Measurements from ENCODE around the gene JAK1. TPM values are rescaled to one million over a fixed set of nuclear protein-coding genes. Genes with fewer than 3 reads are reported as not detected.
A peak's percentile ranks its signal among the peaks of the same experiment; 100 is the strongest.

JAK1 gene
- total RNA-seq, 1 donor from 2014 or later = 152 TPM

- Histone ChIP-seq H3K9me3 (peaks cover 3% of the 10 kb centered on the region), H3K36me3 (no peaks in the 10 kb centered on the region), H3K27ac (no peak overlapping the region), H3K4me3 (no peak overlapping the region), H3K27me3 (no peaks in the 10 kb centered on the region), H3K4me1 (peaks cover 3% of the 10 kb centered on the region)
- intact Hi-C loops (cut with DNase I) = no loop called here
- no peak for ATAC-seq
- TF ChIP-seq, protein P1, sequence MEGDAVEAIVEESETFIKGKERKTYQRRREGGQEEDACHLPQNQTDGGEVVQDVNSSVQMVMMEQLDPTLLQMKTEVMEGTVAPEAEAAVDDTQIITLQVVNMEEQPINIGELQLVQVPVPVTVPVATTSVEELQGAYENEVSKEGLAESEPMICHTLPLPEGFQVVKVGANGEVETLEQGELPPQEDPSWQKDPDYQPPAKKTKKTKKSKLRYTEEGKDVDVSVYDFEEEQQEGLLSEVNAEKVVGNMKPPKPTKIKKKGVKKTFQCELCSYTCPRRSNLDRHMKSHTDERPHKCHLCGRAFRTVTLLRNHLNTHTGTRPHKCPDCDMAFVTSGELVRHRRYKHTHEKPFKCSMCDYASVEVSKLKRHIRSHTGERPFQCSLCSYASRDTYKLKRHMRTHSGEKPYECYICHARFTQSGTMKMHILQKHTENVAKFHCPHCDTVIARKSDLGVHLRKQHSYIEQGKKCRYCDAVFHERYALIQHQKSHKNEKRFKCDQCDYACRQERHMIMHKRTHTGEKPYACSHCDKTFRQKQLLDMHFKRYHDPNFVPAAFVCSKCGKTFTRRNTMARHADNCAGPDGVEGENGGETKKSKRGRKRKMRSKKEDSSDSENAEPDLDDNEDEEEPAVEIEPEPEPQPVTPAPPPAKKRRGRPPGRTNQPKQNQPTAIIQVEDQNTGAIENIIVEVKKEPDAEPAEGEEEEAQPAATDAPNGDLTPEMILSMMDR (IDR thresholded peaks at IDR 0.05) = no peak
- no peak for DNase-seq
Observed at GRCh38 chr1:64996541-64997257, 30.4 kb upstream of the JAK1 start.

DNA sequence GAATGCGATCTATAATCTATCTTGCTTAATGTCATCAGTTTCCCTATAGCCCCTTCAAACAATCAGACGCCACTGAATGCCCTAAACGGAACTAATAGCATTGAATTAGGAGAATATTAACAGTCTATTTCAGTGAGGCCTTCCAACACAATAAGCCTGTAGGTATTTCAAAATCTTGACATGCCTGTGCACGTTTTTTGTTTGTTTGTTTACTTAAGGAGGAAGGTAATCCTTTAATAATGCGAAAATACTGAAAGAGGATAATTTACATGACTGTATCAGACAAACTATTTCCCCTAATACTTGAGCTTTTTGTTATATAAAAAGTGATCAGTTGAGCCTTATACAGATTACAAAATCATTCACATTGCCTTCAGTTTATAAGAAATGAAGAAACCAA is 29.0 kb upstream of the JAK1 start:
- H3K27ac ChIP-seq = no peak overlapping the region
- intact Hi-C loops (cut with DNase I) = no loop called here
- no peaks in the 10 kb centered on the region for H3K4me1 ChIP-seq
- no peaks in the 10 kb centered on the region for H3K27me3 ChIP-seq
- DNase-seq (no peak), ATAC-seq (no peak)
- H3K9me3 ChIP-seq = peaks cover 3% of the 10 kb centered on the region
- no peaks in the 10 kb centered on the region for H3K36me3 ChIP-seq
- H3K4me3 ChIP-seq = no peak overlapping the region
- TF ChIP-seq, protein P1 (IDR thresholded peaks at IDR 0.05) = no peak

DNA sequence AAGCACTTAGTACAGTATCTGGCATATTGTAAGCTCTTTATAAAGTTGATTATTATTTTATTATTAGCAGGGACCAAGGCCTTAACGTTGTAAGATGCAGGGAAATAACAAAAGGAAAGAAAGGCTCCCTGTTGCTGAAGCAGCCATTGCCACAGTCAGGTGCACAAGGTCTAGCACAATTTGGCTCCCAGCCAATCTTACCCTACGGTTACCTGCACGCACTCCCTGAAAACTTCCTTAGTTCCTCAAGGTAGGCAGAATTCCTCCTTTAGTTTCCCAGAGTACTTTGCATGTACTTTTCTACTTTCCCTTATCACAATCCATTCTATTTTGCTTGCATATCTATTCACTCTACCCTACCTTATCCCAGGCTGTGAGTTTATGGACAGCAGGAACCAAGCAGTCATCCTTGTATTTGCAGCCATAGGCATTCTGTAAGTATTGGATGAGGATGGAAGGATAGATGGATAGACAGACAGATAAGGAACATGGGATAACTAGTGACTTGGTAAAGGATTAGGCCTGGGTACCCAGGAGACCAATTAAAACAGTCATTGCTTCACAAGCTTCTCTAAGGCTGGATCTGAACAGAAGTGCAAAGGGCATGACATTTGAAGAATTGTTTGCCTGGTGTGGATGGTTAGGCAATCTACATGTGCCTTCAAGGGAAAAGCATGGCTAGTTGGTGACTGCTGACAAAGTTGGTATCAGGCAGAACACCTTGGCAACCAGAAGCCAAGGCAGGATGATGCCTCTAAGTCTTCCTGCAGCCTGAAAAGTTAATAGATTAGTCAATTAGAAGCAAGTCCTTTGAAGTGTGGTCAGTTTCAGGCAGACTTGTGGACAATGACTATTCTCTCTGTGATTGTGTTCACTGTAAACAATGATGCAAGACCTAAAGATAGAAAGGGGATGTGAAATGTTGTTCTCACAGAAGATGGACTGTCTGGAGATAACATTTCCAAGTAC is 20.8 kb upstream of the JAK1 start:
- TF ChIP-seq, protein P1 (IDR thresholded peaks at IDR 0.05) = no peak
- no peaks in the 10 kb centered on the region for H3K9me3 ChIP-seq
- intact Hi-C loops (cut with DNase I) = no loop called here
- H3K27ac ChIP-seq = no peak overlapping the region
- no peak overlapping the region for H3K4me3 ChIP-seq
- no peaks in the 10 kb centered on the region for H3K4me1 ChIP-seq
- ATAC-seq (peak; percentile 69), DNase-seq (no peak)
- H3K36me3 ChIP-seq = peaks cover 9% of the 10 kb centered on the region
- no peaks in the 10 kb centered on the region for H3K27me3 ChIP-seq

DNA sequence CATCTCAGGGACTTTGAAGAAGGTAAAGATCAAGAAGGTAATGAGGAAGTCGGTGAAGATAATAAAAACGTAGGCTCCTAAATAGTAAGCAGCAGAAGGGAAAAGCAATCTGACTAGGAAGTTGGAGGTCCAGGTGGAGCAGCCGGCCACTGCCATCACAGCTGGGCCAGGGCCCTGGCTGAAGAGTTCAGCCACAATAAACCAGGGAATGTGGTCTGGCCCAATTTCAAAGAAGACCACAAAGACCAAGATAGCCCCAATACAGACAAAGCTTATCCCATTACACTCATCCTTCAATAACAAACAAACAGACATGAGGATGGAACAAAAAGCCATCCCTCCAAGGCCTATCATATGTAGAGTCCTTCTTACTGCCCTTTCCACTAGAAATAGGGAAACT is 18.4 kb upstream of the JAK1 start:
- Histone ChIP-seq H3K27ac (no peak overlapping the region), H3K36me3 (peaks cover 8% of the 10 kb centered on the region), H3K4me1 (no peaks in the 10 kb centered on the region), H3K27me3 (no peaks in the 10 kb centered on the region), H3K9me3 (no peaks in the 10 kb centered on the region), H3K4me3 (no peak overlapping the region)
- intact Hi-C loops (cut with DNase I) = no loop called here
- no peak for ATAC-seq
- no peak for DNase-seq
- TF ChIP-seq, protein P1 (IDR thresholded peaks at IDR 0.05) = no peak

DNA sequence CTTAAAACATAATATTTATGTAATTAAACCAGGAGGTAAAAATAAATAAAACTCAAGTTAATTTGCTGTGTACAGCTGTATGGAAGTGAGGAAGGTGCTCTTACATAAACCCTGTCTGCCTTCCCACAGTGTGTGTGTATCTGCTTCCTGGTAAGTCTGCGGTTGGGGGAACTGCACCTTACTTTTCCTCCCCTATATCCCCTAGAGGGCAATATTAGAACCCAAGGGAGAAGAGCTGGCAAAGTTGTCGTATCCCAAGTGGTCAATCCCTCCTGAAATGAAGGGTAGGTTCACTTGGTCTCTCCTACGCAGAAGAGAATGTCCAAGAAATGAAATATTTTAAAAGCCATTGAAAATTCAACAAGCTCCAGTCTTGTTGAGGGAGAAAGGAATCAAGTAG is 17.8 kb upstream of the JAK1 start:
- H3K4me3 ChIP-seq = no peak overlapping the region
- H3K4me1 ChIP-seq = no peaks in the 10 kb centered on the region
- TF ChIP-seq, protein P1 (IDR thresholded peaks at IDR 0.05) = no peak
- intact Hi-C loops (cut with DNase I) = no loop called here
- H3K27ac ChIP-seq = no peak overlapping the region
- H3K27me3 ChIP-seq = no peaks in the 10 kb centered on the region
- ATAC-seq (peak; percentile 44), DNase-seq (no peak)
- H3K36me3 ChIP-seq = peaks cover 2% of the 10 kb centered on the region
- H3K9me3 ChIP-seq = no peaks in the 10 kb centered on the region
